ENCODE data around the gene RDH11. TPM values are rescaled to one million over a fixed set of nuclear protein-coding genes. Genes with fewer than 3 reads are reported as not detected.
"Not testable (repeated sequence)": the region's sequence is repeated elsewhere in the genome, so short reads cannot be mapped to it uniquely, and the experiment has no call there.

The RDH11 gene
- total RNA-seq, 2 donors from 2014 or later = 18.3 to 20.8 TPM

DNA sequence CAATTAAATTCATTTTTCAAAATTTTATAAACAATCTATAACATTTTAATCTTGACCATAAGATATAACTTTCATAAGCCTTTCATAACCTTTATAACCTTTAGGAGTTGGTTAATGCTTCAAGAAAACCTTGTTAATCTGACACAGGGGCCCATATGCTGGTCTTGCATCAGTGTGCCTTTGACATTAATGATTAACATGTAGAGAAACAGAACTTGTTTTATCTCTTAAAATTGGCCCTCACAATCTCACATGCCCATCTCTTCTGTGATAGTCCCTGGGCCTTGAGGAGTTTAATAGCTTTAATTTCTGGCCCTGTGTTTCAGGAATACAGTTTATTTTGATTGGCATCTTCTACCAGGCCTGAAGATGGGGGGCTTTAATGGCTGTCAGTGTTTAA is 13.8 kb upstream of the RDH11 start:
- DNase-seq; ATAC-seq; intact Hi-C loops (cut with DNase I): not testable (repeated sequence)

DNA sequence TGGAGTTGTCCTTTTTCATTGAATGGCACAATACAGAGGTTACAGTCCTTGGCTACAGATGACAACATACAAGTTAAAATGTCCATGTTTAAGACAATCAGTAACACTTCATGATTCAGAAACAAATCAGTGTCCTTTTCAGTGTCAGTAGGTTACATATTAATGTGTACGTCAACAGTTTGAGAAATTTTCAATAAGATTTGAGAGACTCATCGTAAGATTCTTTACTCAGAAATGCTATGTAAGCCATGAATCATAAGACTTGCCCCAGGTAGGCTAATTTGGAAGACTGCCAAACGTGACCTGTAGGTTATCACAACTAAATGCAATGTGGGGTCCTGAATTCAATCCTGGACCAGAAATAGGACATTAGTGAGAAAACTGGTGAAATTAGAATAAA is 9.6 kb upstream of the RDH11 start:
- intact Hi-C loops (cut with DNase I) = no loop called here
- ATAC-seq (no peak), DNase-seq (no peak)

DNA sequence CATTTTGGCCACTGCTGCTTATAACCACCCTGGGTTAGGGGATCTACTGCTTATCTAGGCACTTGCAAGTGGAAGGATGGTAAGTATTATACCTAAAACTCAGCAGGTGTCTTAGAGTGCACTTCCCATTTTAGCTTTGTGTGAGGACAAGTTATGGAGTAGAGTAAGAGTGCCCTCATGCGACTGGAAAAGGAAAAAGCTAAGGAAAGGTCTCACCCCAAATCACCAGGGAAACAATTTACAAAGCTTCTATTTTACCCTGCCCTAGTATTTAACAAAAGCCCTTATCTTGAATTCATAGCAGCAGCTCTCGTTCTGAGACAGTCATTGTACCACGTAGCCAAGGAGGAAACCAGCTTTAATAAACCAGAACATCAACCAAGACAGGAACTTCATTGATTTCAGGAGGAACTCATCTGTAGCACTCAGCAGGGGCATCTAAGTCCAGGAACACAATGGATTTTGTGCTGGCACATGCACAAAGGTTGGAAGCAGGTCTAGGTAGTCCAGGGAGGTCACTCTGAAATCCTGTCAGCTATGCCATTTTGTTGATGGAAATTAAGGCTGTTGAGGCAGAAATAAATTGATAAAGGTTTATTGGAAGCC is 9.0 kb upstream of the RDH11 start:
- ATAC-seq = peak; percentile 53 to 83
- intact Hi-C loops (cut with DNase I) = loop anchor here in 1 of 2 donors (1.0 kb wide), 2 partner anchors 86 to 120 kb away; no protein-coding TSS in a partner anchor
- no peak for DNase-seq

DNA sequence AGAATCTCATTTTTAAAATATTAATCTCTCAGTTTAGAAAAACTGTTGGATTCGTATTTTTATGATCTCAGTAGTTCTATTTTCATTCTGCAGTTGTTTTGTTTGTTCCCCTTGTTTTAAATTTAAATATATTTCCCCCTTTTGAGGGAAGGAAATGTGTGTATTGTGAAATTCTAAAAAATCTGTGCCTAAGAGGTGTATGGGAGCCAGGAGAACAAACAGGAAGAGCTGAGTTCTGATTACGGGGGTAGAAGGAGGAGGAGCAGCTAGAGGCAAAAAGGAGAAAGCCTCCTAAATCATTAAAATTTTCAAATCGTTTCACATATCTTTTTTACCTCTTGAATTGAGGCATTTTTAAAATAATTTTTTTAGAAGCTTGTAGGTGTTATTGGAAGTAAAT is 8.4 kb upstream of the RDH11 start:
- intact Hi-C loops (cut with DNase I) = loop anchor here in 1 of 2 donors (1.0 kb wide), 2 partner anchors 86 to 120 kb away; no protein-coding TSS in a partner anchor
- no peak for ATAC-seq
- no peak for DNase-seq

DNA sequence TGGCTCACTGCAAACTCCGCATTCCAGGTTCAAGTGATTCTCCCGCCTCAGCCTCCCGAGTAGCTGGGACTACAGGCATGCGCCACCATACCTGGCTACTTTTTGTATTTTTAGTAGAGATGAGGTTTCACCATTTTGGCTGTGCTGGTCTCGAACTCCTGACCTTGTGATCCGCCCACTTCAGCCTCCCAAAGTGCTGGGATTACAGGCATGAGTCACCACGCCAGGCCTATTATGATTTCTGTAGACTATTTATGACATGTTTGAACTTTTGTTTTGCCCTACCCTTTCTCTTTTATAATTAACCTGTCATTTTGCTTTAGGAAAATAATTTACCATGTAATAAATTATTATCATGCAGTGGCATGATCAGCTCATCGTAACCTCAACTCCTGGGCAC is 5.9 kb upstream of the RDH11 start, which contains the start of gene RDH12:
TSS of gene RDH12 (plus strand) at position 395 of the 400 bp plus-strand sequence. CDS start 20,757 bp downstream, outside the sequence.
- ATAC-seq; DNase-seq; intact Hi-C loops (cut with DNase I): not testable (repeated sequence)

DNA sequence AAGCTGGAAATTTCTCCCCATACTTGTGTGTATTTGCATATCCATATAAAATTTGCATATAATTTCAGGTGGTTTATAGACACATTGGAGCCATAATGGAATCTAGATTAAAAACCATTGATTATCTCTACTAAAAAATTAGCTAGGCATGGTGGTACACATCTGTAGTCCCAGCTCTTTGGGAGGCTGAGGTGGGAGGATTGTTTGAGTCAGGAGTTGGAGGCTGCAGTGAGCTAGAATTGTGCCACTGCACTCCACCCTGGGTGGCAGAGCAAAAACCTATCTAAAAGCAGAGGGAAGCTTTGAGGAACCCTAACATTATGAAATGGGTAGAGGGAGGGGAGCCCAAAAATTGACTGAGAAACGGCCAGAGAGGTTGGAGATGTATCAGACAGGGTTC is 2.6 kb upstream of the RDH11 start:
- intact Hi-C loops (cut with DNase I) = loop anchor here in 1 of 2 donors (10.0 kb wide), 1 partner anchor 83 kb away; the partner anchor contains the start of gene ARG2
- no peak for ATAC-seq

GRCh38 chr14:67697006-67697405 is 1.4 kb upstream of the RDH11 start:
- intact Hi-C loops (cut with DNase I) = loop anchor here in 1 of 2 donors (10.0 kb wide), 1 partner anchor 82 kb away; the partner anchor contains the start of gene ARG2
- no peak for DNase-seq
- no peak for ATAC-seq

More for the DNA sequence above, 2.6 kb upstream of the RDH11 start:
- no peak for DNase-seq

DNA sequence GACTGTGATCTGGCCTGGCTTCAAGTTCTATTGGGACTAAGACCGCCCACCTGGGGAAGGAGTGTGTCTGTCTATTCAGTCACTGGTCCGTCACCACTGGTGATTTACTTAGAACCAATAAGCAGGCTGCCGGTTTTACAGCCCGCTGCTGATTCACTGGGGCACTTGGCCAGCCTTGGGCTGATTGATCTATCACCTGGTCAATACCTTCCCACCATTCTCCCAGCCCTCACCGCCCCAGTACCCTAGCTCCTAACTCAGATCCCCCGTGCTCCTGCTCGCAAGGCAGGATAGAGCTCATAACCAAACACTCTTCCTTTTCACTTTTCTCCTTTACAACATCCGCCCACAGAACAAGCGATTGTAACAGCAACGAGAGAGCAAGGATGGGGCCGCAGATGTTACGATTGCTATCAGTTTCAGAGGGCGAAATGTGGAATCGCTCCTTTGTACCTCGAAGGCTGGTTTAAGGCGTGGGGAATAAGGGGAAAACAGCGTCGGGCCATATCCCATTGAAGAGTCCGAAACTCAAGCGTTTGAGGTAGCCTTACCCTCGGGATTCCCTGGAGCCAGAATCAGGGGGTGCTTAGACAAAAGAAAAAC is 672 bp downstream of the RDH11 start:
- DNase-seq (peak; percentile 56), ATAC-seq (peak; percentile 71 to 88)
- intact Hi-C loops (cut with DNase I) = loop anchor here in 1 of 2 donors (10.0 kb wide), 1 partner anchor 80 kb away; the partner anchor contains the start of gene ARG2

- intact Hi-C loops (cut with DNase I) = loop anchor here in 1 of 2 donors (10.0 kb wide), 1 partner anchor 75 kb away; the partner anchor contains the start of gene ARG2
- ATAC-seq (no peak), DNase-seq (no peak)
These were observed 5.6 kb downstream of the RDH11 start for GRCh38 chr14:67690011-67690410.

GRCh38 chr14:67683842-67684241 is 11.7 kb downstream of the RDH11 start:
- ATAC-seq (no peak), DNase-seq (no peak)
- intact Hi-C loops (cut with DNase I) = no loop called here

GRCh38 chr14:67680941-67681340 is 14.6 kb downstream of the RDH11 start:
- intact Hi-C loops (cut with DNase I) = no loop called here
- no peak for DNase-seq
- ATAC-seq = peak in 1 of 2 donors; percentile 51

DNA sequence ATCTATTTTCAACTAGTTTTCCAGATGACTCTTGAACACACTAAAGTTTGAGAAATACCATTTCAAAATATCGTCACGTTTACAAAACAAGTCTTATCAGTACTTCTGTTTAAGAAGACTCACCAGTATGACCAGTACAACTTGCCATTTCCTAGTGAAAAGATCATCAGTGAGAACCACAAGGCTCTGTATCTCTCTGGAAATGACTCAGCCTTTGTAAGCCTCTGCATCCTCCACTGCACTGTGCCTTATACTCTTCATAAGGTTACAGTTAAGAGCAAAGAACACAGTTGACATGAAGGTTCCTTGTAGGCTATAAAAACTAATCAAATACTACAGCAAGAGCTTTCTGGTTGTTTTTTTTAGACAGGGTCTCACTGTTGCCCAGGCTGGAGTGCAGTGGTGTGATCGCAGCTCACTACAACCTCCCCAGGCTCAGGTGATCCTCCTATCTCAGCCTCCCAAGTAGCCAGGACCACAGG is 15.4 kb downstream of the RDH11 start:
- ATAC-seq (peak in 1 of 2 donors; percentile 45), DNase-seq (no peak)
- intact Hi-C loops (cut with DNase I) = no loop called here

GRCh38 chr14:67679006-67679405 is 16.6 kb downstream of the RDH11 start:
- intact Hi-C loops (cut with DNase I) = no loop called here
- DNase-seq (no peak), ATAC-seq (no peak)

- ATAC-seq = no peak
- intact Hi-C loops (cut with DNase I) = no loop called here
These were observed 20.4 kb downstream of the RDH11 start for GRCh38 chr14:67675219-67675582.

DNA sequence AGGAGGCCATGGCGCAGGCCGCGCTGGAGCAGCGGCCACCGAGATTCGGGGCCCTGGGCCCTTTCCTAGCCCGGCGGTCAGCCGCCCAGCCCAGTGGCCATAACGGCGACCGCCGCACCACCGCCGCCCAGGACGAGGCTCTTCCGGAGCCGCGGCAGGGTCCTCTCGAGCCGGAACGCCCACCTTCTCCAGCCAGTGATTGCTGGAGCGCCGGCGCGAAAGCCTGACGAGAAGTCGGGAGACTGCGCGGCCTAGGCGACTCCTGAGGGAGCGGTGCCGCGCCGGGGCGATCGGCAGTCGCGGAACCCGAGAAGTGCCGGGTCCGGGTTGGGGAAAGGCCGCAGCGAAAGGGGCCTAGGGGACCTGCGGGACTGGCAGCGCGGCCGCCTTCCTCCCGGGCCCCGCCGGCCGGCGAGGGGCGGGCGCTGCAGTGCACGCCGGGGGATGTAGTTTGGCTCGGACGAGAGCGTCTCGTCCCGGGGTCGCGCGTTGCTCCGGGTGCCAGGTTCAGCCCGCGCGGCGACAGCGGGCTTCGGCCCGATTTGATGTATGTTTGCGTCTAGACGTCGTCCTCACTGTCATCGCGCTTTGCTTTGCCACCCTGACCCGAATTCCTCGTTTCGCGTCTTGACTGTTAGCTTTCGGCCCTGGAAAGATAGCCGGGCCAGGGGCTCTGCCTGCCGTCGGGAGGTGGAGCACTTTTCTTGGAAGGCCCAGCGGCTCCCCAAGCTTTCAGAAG is 20.9 kb downstream of the RDH11 start, which contains the start of gene VTI1B:
TSS of gene VTI1B (minus strand) at position 153 of the 739 bp plus-strand sequence. CDS start at position 10, 143 bp downstream.
- intact Hi-C loops (cut with DNase I) = no loop called here
- ATAC-seq (peak; percentile 97 to 98), DNase-seq (peak; percentile 86)

More at GRCh38 chr14:67675219-67675582, 20.4 kb downstream of the RDH11 start:
- no peak for DNase-seq

DNA sequence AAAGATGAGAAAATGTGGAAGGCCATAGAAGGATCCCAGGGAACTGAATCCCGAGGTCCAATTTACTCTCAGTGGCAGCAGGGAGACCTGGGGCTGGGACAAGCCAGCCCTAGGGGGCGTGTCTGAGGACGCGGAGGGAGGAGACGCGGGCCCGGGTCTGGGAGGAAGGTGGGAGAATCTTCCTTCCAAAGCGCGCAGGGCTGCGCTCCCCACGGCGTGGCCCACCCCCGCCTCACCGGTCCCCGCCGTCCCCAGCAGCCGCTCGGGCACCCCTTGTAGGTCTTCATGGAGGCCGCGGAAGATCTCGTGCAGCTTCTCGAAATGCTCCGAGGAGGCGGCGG is 21.5 kb downstream of the RDH11 start:
- intact Hi-C loops (cut with DNase I) = no loop called here
- ATAC-seq (peak; percentile 87 to 89), DNase-seq (peak; percentile 80)

DNA sequence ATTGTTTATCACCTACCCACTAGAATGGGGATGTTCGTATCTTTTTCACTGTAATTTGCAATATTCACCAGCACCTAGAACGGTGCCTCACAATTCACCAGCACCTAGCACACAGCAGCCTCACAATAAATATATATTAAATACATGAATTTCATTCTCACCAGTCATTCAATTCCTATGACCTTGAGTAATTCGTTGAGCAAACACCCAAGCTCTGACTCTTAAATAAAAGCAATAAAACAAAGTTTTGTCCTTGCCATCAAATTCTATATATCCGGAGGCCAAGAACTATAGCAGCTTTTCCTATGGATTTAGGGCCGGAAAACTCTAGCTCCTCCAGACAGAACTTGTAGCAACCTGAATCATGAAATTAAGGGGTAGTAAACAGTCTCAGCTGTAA is 22.1 kb downstream of the RDH11 start:
- intact Hi-C loops (cut with DNase I) = no loop called here
- DNase-seq (no peak), ATAC-seq (no peak)

DNA sequence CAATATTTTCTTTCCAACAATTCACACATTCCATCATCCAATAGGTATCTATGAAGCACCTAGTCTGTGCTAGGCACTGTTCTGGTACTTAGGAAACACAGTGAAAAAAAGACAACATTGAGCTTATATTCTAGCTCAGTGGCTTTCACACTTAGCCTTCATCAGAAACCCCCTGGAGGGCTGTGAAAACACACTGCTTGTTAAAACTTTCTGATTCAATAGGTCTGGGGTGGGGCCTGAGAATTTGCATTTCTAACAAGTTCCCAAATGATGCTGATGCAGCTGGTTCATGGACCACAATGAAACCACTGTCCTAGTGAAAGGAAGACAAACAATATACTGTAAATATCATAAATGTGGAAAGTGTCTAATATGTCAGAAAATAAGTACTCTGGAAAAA is 27.0 kb downstream of the RDH11 start:
- ATAC-seq (no peak), DNase-seq (no peak)
- intact Hi-C loops (cut with DNase I) = loop anchor here in 1 of 2 donors (5.0 to 10.0 kb wide), 2 partner anchors 51 to 144 kb away; partner anchors contain the start of gene ARG2

GRCh38 chr14:67666750-67667449 is 28.7 kb downstream of the RDH11 start:
- peak; percentile 81 to 82 for ATAC-seq
- no peak for DNase-seq
- intact Hi-C loops (cut with DNase I) = loop anchor here in 1 of 2 donors (5.0 to 10.0 kb wide), 2 partner anchors 50 to 142 kb away; partner anchors contain the start of gene ARG2
